GM12872 (cell line): Measurements from ENCODE around the gene GAST.

Source experiments
- TF ChIP-seq, protein P1 (sequence below): IDR thresholded peaks from 3 replicates; pipeline ENCODE4 v1.5.1; 2011; ENCODE audit warnings: low read depth, mild to moderate bottlenecking, low read length, moderate library complexity; ENCODE audit not compliant: insufficient read depth

GAST gene

DNA sequence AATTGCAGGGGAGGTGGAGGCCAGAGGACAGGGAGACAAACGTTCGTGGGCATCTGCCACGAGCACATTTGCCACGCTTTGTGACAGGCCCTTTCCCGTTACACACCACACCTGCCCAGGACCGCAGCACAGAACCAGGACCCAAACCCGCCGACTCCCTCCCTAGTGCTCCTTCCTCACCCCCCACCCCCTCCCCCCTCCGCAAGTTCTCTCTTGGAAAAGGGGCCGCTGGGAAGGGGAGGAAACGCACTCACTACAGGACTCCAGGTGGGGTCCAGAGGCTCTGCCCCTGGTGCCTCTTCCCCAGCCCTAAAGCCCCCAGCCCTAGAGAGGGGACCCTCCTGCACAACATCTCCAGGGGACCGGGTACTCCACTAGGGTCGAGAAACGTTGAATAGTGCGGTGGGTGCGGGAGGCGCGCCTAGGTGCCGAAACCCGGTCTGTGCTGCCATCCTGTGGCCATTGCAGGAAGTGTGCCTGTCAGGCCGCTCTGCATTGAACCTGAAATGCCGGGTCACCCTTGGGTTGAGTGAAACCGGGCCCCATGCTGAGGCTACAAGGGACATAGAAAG is 45.3 kb upstream of the GAST start:
- TF ChIP-seq, protein P1, sequence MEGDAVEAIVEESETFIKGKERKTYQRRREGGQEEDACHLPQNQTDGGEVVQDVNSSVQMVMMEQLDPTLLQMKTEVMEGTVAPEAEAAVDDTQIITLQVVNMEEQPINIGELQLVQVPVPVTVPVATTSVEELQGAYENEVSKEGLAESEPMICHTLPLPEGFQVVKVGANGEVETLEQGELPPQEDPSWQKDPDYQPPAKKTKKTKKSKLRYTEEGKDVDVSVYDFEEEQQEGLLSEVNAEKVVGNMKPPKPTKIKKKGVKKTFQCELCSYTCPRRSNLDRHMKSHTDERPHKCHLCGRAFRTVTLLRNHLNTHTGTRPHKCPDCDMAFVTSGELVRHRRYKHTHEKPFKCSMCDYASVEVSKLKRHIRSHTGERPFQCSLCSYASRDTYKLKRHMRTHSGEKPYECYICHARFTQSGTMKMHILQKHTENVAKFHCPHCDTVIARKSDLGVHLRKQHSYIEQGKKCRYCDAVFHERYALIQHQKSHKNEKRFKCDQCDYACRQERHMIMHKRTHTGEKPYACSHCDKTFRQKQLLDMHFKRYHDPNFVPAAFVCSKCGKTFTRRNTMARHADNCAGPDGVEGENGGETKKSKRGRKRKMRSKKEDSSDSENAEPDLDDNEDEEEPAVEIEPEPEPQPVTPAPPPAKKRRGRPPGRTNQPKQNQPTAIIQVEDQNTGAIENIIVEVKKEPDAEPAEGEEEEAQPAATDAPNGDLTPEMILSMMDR, result peak; percentile 93

DNA sequence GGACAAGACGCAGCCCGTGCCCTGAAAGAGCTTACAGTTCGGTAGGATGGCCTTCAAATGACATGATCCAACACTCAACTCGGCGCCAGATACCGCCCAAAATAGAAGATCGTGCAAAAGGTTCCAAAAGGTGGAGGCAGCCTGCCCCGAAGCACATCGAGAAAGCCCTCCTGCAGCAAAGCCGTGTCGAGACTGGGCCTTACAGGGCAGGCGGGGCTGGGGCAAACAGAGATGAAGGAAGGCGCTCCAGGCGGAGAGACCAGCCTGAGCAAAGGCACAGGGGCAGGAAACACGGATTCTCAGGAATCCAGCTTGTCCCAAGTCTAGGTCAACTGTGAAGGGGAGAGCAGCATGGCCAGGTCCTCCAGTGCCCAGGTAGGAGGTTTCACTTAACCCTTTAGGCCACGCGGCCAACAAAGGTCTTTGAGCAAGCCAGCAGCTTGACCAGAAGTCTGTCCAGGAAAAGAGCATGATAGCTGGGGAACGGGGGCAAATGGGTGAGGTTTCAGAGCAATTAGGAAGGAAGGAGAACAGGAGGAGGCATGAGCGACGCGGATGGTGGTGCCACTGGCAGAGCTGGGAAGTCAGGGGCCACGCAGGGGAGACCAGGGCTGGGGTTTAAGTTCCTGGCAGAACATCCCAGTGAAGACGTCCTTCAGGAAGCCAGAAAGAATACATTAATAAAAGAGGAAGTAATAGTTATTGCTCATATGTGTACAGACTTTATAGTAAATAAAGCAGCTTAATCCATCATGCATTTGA is 44.7 kb upstream of the GAST start:
- TF ChIP-seq, protein P1, result no peak

DNA sequence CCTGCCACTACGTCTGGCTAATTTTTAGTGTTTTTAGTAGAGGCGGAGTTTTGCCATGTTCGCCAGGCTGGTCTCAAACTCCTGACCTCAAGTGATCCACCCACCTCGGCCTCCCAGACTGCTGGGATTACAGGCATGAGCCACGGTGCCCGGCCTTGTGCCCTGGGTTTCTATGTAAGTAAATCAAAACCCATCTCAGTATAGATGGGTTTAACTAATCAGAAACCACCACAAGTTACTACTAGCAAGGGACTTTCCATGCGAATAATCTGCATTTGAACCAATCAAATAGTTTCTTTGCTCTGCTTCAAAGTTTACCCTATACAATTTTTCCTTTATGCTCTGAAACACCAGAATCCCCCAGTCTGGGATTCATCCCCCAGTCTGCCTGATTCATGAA is 40.0 kb upstream of the GAST start:
- TF ChIP-seq, protein P1, result no peak

DNA sequence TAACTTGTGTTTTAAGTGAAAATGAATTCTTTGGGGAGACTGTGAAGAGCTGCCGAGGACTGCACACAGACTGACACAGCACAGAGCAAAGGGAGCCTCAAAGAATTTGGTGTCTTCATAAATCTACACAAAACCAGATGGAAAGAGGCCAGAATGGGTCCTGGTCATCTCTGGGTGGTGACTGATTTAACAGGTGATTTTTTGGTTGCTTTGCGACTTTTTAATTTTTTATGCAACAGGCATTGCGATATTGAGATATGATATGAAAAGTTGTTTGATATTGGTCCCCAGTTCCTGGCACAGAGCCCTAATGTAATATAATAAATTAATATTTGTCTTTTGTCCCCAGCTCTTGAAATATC is 36.1 kb upstream of the GAST start:
- TF ChIP-seq, protein P1, result no peak

DNA sequence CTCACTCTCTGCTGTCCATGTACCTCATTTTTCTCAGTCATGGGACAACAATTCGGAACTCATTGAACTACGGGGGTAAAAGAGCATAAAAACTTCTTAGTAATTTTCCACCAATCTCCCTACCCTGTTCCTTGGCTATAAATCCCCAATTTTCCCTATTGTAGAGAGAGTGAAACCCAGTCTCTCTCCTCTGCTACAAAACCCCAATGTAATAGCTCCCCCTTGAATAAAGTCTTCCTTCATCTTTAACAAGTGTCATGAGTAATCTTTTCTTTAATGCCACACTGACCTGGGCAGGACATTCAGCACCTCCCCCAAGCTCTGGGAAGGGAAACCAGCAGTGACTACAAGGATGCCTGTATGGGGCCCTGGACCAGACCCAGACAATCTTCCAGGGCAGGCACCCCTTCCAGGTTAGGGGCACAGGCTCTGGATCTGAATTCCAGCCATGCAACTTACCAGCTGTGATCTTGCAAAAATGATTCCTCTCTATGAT is 33.7 kb upstream of the GAST start:
- TF ChIP-seq, protein P1, result no peak

DNA sequence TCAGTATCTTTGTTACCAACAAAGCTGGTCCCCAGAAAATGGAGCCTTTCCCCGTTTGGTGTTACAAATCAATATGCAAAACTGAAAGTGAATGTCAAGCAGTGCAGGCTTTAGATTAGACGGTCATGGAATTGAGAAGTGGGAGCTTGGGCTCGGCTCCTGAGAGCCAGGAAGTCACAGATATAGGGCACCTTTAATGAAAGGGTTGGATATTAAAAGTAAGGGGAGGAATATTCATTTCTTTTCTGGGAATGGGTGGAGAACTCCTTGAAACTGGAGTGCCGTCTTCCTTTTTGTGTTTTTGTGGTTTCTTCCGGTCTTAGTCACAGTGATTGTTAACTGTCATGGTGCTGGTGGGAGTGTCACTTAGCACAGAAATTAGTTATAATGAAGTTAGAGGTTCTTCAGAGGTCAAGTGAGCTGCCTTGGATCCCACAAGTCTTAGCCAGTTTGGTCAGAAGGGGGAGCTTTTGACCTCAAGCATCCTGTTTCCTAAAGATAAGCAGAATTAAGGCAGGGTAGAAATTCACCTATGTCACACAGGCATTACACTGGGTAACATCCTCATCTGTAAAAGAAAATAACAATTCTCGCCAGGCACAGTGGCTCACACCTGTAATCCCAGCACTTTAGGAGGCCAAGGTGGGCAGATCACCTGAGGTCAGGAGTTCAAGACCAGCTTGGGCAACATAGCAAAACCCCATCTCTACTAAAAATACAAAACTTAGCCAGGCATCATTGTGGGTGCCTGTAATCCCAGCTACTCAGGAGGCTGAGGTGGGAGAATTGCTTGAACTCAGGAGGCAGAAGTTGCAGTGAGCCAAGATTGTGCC is 33.0 kb upstream of the GAST start:
- TF ChIP-seq, protein P1, result peak; percentile 46; the same call in 2 of the 3 replicates
